Kasumi-1 (cell line): Measurements from ENCODE around the gene UGT3A1.
"Not testable (repeated sequence)": the region's sequence is repeated elsewhere in the genome, so short reads cannot be mapped to it uniquely, and the experiment has no call there.

Experiments used
- DNase-seq, 2 experiments: peaks; one replicate each; lab custom pipeline; 2025; lab: John Stamatoyannopoulos, UW

The UGT3A1 gene

DNA sequence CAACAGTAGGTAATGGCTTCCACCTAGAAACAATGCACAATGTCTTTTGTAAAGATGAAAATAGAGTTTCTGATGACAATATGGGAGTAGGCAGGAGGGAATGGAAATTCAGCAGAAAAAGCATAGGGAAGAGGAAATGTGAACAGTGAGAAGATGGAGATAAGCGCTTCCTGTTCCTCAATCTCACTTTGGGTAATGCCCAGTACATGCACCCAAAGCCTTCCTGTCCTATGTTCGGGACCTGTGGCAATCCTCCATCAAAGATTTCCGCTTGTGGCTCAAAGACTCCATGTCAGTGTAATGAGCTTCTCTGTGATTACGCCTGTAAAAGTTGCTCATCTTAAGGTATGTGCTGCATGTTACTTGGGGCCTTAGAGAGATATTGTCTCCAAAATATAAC lies 2.7 kb downstream of the UGT3A1 start:
- peak; percentile 3 to 10 for DNase-seq

DNA sequence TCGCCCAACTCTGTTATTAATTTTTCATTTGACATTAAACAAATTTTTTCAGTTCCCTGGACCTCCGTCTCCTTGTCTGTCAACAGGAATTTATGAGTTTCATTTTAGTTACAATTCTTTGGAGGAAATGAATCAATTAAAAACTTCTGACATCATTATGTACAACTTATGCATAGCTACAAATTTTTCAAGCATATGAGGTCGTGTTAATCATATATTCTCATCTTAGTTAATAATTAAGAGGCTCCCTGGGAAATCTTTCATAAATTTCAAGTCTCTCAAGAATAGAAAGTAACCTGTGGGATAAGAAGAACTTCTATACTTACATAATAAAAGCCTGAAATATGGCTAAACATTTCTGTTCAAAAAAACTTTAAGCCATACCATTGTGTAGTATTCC lies 3.4 kb downstream of the UGT3A1 start:
- no peak for DNase-seq

DNA sequence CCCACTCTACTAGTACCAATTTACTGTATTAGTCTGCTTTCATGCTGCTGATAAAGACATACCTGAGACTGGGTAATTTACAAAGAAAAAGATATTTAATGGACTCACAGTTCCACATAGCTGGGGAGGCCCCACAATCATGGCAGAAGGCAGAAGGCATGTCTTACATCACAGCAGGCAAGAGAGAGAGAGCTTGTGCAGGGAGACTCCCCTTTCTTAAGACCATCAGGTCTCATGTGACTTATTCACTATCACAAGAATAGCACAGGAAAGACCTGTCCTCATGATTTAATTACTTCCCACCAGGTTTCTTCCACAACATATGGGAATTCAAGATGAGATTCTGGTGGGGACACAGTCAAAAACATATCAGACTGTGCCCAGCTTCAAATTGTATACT lies 11.5 kb downstream of the UGT3A1 start:
- no peak for DNase-seq

DNA sequence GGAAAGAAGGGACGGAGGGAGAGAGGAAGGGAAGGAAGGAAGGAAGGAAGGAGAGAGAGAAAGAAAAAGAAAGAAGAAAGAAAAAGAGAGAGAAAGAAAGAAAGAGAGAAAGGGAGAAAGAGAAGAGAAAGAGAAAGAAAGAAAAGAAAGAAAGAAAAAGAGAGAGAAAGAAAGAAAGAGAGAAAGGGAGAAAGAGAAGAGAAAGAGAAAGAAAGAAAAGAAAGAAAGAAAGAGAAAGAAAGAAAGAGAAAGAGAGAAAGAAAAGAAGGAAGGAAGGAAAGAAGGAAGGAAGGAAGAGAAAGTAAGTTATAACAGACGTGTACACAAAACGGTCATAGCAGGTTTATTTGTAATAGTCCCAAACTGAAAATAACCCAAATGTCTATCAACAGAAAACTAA lies 14.3 kb downstream of the UGT3A1 start:
- DNase-seq, result not testable (repeated sequence)

DNA sequence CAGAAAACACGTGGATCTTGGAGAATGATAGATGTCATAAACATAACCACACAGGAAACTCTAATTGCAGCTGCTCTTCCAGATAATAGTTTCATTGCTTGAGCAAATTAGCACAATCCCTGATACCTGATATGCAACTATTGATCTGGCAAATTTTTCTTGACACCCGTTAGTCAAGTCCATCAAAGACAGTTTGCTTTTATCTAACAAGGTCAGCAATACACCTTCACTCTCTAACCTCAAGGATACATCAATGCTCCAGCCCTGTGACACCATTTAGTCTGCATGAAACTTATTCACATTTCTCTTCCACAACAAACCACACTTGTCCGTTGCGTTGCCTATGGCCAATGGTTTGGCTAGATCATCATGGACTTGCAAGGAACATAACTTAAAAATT lies 16.6 kb downstream of the UGT3A1 start:
- no peak for DNase-seq

DNA sequence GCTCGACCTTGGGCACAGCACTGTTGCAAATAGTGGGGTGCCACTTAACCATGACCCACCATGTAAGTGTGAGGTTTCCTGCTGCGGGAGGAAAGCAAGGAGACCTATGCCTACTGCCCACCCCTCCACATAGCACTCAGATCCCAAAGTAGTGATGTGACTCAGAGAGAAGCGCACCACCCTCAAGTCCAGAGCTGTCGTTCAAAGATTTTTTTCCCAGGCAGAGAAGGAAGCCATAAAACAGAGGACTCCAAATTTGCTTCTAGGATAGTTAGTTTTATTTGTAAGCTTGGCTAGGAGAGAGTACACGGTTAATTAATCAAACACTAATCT lies 19.3 kb downstream of the UGT3A1 start:
- no peak for DNase-seq

DNA sequence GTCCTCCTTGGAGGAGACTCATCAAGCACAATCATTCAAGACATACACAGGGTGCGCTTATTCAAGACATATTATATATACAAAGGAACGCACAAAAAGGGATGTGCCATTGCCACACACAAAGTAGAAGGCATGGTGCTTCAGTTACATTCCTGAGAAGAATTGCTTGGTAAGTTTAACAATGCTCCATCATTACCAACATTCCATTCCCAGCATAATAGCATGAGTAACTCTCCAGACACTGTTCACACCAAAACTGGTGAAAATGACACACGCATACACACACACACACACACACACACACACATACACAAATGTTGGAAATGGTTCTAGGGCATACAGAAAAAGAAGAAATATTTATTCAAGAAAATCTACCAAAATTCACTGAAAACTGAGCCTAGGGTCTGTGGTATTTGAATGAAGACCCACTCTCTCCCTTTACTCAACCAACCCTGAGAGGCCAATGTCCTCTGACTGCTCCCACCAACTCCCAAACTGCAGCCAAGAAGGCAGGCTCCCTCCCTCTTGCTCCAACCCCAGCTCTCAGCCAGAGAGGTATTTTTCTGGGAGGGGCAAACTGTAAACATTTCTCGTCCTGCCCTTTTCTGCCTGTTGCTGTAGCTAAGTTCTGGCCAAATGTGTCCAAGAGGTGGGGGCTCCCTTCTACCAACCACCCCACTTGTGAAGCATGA lies 19.9 kb downstream of the UGT3A1 start:
- DNase-seq, result no peak

DNA sequence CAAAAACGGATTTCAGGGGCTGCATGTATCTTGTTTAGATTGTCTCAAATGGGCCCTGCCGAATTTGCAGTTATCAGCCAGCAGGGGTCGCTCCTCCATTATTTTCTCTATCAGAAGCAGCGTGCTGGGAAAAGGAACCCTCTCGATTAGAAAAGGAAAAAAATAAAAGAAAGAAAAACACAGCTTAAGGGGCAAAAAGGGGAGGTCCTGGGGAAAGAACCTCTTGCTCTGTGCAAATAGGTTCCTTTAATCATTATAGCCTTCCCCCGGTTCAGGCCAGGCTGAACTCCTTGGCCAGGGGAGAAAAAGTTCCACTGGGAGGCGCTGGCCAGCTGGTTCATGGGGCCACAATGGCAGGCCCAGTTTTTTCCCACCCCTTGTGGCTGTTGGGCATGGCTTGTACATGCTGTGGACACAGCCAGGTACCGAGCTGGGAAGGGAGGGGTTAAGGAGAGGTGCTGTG lies 27.8 kb downstream of the UGT3A1 start:
- no peak for DNase-seq

DNA sequence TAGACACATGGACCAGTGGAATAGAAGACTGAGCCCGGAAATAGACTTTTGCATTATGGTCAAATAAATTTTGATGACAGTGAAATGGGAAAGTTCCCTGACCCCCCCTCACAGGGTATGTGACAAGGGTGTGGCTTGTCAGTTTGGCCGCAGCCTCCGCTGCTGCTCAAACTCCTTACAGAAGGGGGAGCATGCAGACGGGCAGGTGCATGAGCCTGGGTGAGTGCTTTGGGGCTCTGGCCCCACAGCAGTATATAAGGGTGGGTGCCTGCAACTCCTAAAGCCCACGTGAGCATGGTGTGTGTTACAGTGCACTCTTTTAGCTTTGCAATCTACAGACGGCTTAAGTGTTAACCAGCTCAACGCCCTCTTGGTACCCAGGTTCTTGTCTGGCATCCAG lies 30.9 kb downstream of the UGT3A1 start:
- DNase-seq, result no peak

DNA sequence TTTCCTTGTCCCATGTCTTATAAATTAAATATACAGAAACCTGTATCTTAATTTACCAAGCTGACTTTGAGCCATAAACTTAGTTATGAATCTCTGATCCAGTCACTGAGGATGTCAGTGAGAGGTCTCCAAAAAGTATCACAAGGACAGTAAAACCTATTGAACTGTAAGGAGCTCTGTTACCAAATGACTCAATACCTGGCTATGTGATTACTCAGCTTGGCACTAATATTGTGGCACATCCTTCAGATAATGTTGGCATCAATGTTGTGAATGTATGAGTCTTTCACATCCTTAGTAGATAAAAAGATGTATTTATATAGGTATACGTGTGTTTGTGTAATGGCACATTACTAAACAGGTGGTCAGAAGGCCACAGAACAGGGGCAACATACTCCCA lies 34.8 kb downstream of the UGT3A1 start:
- no peak for DNase-seq

DNA sequence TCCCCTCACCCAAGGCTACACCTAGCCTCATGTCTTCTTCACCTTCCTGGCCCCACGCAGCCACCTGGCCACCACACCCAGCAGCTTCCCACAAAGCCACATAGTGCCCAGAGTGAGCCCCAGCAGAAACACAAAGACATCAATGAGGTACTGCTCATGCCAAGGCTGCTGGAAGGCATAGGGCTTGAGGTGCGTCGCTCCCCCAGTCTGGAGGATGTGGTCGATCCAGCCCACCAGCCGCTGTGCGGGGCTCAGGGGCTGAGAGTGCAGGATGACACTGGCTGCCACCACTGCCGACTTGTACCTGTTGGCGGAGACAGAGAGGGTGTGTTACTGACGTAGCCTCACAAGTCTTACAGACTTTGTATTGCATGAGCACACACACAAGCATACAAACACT lies 37.0 kb downstream of the UGT3A1 start:
- DNase-seq, result no peak

DNA sequence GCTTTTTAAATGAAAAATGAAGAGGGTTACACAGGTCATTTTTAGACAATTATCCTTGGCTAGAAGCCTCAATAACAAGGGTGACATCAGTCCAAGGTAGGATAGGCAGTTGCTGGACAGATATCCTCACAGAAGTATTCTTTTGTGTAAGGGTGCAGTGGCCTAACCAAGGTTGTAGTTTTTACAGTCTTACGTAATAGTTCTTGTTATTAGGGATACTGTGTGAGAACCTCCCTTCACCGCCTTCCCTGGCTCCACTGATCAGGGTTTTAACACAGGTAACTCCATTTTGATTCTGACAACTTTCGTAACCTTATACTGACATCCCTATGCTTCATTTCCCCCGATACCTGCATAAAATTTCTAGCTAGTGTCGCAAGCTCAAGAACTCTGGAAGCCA lies 44.1 kb downstream of the UGT3A1 start:
- DNase-seq, result no peak

DNA sequence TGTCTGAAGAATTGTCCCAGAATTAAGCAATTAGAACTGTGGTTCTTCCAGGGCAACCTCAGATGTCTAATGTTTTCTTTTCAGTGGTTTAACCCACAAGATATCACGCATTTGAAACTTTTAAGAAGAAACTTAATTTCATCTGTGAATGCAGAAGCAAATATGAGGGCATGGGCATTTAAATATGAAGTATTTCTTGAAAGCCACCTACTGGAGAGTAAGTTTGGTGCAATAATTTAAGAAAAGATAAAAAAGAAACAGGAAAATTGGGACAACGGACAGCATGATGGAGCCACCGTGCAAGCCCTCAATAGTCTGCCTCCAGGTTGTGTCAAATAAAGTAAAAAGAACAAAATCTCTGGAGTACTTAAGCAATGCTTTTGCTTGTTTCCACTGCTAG lies 51.6 kb downstream of the UGT3A1 start:
- DNase-seq, result peak; percentile 45 to 61

DNA sequence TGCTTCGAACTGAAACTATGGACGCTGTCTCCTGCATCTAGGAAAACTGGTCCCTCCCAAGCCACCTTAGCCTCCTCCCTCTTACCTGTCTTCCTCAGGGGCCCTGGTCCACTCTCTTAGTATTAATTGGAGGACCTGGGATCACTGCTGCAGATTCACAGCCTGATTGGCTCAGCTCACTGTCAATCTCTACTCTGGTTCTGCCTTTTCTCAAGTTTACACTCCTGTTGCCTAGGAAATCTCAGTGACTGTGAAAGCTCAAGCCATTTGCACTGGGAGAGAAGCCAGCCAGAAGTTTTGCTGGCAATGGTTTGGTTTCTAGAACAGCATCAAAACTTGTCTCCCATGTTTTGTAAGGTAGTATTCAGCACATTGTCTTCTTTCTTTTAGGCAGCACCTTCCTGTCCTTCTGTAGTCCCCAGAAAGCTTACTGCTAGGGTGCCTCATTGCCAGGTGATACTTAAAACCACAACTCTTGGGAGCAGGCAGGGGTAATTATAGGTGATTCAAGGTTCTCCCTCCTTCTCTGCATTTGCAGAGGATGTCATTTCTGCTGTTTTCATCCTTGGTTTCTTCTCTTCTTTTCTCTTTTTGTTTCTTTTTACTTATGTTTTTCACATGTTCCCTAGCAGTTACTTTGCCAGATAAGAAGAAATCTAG lies 52.5 kb downstream of the UGT3A1 start, which contains the start of gene CAPSL:
CAPSL (minus strand) TSS at position 55 of the 660 bp plus-strand sequence. CDS start 17,502 bp downstream, outside the sequence.
- peak in 1 of 2 experiments; percentile 2 for DNase-seq

DNA sequence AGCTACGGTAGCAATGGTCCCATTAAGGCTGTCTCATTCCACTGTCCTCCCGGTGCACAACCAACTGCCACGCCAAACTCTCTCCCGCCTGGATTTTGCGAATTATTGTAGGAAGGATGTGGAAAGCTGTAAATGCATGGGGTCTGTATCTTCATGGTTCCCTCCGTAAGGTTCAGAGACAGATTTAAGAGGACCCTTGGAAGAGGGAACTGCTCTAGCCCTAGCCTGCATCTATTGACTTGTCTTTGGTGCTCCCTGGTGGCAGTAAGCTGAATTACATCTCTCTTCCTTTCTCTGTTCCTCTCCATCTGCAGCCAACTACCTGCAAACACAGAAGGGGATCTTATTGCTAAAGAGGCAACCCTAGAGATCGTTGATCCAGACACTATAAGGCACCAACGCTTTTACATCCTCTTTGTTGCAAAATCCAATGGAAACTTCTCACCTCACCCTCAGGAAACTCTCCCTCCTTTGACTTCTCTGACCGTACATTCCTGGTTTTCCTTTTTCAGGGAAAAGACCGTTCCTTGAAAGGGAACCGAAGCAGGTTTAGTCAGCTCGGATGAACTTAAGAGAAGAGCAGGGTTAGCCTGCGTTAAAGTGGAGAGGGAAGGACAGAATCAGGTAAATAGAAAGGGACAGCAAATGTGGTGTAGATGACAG lies 64.7 kb downstream of the UGT3A1 start:
- DNase-seq, result peak; percentile 77 to 78

DNA sequence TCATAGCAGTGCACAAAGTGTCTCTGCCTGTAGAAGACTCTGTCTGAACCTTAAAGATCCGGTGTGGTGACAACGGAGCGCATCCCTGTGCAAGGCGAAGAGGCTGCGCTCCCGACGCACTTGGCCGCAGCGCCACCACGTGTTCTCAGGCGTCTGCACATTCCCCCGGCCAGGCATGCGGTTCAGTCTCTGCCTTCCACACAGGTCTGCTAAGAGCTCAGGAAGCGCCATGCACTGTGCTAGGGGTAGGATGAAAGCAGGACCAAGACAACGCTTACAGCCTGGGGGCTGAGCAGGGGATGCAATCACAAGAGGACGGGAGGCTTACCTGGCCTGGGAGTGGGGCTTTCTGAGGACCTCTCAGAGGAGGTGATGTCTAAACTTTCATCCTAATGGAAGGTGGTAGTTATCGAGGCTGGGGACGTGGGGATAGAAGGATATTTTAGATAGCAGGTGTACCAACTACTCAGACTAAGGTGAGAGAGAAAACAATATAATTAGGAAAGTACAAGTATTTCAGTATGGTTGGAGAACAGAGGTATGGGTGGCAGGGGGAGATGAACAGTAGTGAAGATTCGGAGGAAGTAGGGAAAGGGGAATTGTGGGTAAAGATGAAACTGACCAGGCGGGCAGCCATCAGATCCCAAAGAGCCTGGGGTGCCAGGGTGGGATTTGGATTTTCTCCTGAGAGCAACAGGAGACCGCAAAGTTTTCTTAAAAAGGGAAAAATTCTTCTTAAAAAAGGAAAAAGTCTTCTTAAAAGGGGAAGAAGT lies 66.1 kb downstream of the UGT3A1 start:
- DNase-seq, result peak; percentile 83 to 84

DNA sequence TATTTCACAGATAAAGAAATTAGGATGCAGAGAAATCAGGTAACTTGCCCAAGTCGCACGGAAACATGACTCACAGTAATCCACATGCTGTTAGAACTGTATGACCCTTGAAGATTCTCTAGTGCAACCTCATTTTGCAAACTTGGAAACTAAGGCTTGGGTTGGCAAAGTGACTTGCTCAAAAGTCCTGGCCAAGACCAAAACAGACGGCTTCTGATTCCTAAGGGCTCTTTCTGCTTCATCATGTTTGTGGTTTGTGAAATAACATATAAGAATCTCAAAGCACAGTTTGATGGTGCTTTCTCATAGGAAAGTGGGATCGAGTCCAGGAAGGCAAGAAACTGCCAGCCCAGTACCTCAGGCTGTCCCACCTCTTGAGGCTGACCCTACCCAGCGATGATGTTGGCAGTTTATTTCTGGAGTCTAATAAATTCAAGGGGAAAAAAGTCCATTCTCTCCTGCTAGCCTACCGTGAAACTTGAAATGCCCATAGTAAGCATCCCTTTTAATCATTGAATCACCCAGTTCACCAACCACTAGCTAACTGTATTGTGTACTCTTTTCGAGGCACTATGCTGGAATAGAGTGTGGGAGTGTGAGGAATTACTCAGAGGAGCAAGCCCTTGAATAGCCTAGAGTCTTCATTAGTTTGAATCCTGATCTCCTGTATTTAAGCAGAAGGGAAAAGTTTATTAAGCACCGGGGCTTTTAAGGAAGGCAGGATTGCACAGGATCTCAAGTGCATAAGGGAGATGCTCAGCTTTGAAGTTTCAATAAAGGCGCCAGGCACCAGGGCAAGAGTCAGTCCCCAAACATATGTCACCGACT lies 66.9 kb downstream of the UGT3A1 start:
- DNase-seq, result no peak

DNA sequence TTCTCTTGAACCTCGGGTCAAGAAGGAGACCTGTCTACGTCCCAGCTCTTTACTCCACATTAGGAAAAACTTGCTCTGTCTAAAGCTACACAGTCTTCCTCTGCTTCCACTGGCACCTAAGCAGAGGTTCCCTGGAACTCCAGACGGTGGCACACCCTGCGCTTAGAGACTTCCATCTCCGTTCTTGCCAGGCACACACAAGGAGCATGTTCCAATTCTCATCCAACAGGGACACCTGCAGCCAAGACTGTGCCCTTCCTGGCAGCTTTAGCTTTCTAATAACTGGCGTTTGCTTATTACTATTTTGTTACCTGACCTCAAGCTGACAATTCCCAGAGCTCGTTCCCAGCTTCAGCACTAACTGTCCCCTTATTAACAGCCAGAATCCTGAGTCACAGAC lies 68.7 kb downstream of the UGT3A1 start:
- DNase-seq, result no peak

DNA sequence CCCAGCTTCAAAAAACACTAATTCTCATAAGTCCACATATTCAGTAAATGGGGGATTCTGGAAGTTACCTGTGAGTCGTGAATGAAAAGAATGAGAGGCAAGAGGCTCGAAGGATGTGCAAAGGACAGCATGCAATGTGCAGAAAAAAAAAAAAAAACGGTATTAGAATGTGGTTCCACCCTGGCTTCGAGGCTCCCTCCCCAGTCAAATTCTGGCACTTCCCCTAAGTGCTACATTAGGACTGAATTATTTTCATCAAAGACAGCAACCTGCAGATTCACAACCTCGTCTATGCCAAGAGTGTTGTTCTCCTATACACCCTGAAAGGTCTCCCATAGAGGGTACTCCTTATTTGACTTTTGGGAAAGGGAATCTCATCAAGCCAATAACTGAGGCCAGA lies 69.3 kb downstream of the UGT3A1 start:
- no peak for DNase-seq

DNA sequence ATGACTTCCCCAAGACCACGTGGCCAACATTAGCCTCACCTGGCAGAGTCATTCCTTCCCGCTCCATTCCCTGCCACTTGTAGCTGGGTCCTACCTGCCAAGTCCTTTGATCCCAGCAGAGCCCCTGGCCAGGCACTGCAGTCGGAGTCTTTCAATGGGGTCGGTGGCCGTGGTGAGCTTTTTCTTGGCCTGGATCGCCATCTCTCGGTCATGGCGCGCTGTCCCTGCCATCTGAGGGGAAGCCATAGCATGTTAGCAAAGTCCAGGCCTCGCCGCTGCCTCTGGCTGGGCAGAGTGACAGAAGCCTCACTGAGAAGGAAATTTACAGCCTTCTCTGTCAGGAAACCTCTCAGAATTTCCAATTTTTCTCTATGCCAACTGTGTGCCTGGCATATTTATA lies 70.3 kb downstream of the UGT3A1 start:
- no peak for DNase-seq

DNA sequence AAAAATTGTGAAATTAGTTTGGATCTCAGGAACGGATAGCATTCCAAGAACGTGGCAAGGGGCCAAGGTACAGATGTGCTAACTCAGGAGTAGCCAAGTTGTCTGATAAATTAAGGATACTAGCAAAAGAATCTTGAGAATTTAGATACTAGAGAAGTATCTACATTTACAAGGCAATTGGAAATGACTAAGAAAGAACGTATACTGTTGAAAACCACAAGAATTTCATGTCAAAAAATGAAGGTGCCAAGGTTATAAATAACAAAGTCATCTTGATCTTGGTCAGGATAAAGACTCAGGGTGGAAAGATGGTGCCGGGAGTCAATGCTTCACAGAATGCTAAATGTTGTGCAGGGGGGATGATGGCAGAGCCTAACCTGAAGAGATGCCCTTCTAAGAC lies 72.0 kb downstream of the UGT3A1 start:
- DNase-seq, result no peak

DNA sequence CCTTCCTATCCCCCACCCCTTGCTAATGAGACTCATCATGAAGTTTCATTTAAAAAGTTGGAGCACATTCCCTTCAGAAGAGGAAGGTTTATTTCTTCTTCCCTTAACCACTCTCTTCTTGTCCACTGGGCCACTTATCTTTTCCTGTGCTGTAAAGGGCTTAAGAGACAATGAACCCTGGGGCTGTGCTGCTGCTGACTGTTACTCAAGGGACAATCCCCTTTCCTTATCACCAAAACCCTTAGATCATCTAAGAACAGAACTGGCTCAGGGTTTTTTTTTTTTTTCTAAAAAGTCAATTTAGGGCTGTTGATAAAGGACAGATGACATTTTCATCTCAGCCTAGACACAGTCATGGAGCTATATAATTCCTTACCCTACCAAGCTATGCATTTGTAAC lies 82.4 kb downstream of the UGT3A1 start:
- DNase-seq, result no peak
